HepG2 (cell line): Measurements from ENCODE around the gene PSMD1. TPM values are rescaled to one million over a fixed set of nuclear protein-coding genes. Genes with fewer than 3 reads are reported as not detected.

ENCODE experiments used
- AGO1 ChIP-seq: fragments of 200-400 bp; formaldehyde crosslinking; IDR thresholded peaks from 2 replicates; pipeline ENCODE4 v1.6.1; 2017; ENCODE audit warnings: mild to moderate bottlenecking, low read depth, low read length, moderate library complexity; ENCODE audit not compliant: poor library complexity, severe bottlenecking
- ARHGAP35 ChIP-seq: sonication (generic); formaldehyde crosslinking; IDR thresholded peaks from 2 replicates; pipeline ENCODE4 v1.9.0; 2022; ENCODE audit warnings: mild to moderate bottlenecking, inconsistent platforms, moderate library complexity, missing genetic modification reagents, borderline replicate concordance
- CENPBD1 ChIP-seq: sonication (generic); formaldehyde crosslinking; IDR thresholded peaks from 2 replicates; pipeline ENCODE4 v1.8.0; 2022; ENCODE audit warnings: missing genetic modification reagents, low read depth, mild to moderate bottlenecking, borderline replicate concordance
- GABPA ChIP-seq, 2 experiments: IDR thresholded peaks; 2 replicates each; pipeline ENCODE4 v1.6.1; 2011 to 2016; ENCODE audit warnings: low read depth in 2 of 2, low read length in 1 of 2, missing biosample characterization in 1 of 2, missing genetic modification characterization in 1 of 2
- HES4 ChIP-seq: sonication (generic); formaldehyde crosslinking; IDR thresholded peaks from 2 replicates; pipeline ENCODE4 v1.9.0; 2021; ENCODE audit warnings: mild to moderate bottlenecking, missing genetic modification reagents, borderline replicate concordance
- KLF16 ChIP-seq, 2 experiments: sonication (generic) in 1 of 2; formaldehyde crosslinking in 1 of 2; IDR thresholded peaks; 2 replicates each; pipeline versions ENCODE4 v1.6.1 to v1.8.0; 2016 to 2023; ENCODE audit warnings: missing genetic modification reagents in 2 of 2, missing compliant biosample characterization in 1 of 2
- NFYB ChIP-seq: sonication (generic); formaldehyde crosslinking; IDR thresholded peaks from 2 replicates; pipeline ENCODE4 v1.4.0; 2020; ENCODE audit warnings: missing genetic modification reagents
- NR0B2 ChIP-seq: sonication (generic); formaldehyde crosslinking; IDR thresholded peaks from 2 replicates; pipeline ENCODE4 v1.4.0; 2020; ENCODE audit warnings: mild to moderate bottlenecking, missing genetic modification reagents
- POLR2A ChIP-seq, 2 experiments: IDR thresholded peaks; 2 replicates each; pipeline ENCODE4 v1.6.1; 2011; ENCODE audit warnings: low read depth in 2 of 2, low read length in 2 of 2, mild to moderate bottlenecking in 1 of 2, moderate library complexity in 1 of 2; ENCODE audit not compliant: insufficient read depth in 1 of 2
- SALL1 ChIP-seq: sonication (generic); formaldehyde crosslinking; IDR thresholded peaks from 2 replicates; pipeline ENCODE4 v1.8.0; 2022; ENCODE audit warnings: mild to moderate bottlenecking, missing genetic modification reagents
- TAF1 ChIP-seq: sonication (generic); formaldehyde crosslinking; IDR thresholded peaks from 2 replicates; pipeline ENCODE4 v1.4.0; 2020; ENCODE audit warnings: missing genetic modification reagents
- TBX2 ChIP-seq: sonication (generic); formaldehyde crosslinking; IDR thresholded peaks from 2 replicates; pipeline ENCODE4 v1.5.0; 2020; ENCODE audit warnings: missing genetic modification reagents, mild to moderate bottlenecking, borderline replicate concordance
- ZFP91 ChIP-seq: sonication (generic); formaldehyde crosslinking; IDR thresholded peaks from 2 replicates; pipeline ENCODE4 v1.9.0; 2022; ENCODE audit warnings: missing genetic modification reagents, mild to moderate bottlenecking, borderline replicate concordance
- ZNF12 ChIP-seq: sonication (generic); formaldehyde crosslinking; IDR thresholded peaks from 2 replicates; pipeline ENCODE4 v1.5.0; 2020; ENCODE audit warnings: missing genetic modification reagents
- ZNF136 ChIP-seq: sonication (generic); formaldehyde crosslinking; IDR thresholded peaks from 2 replicates; pipeline ENCODE4 v1.8.1; 2022; ENCODE audit warnings: low read depth, mild to moderate bottlenecking, moderate library complexity, missing genetic modification reagents
- ZNF296 ChIP-seq: sonication (generic); formaldehyde crosslinking; conservative IDR thresholded peaks from 2 replicates; pipeline ENCODE4 v1.5.0; 2020; ENCODE audit warnings: mild to moderate bottlenecking, missing genetic modification reagents
- ZNF441 ChIP-seq: sonication (generic); formaldehyde crosslinking; IDR thresholded peaks from 2 replicates; pipeline ENCODE4 v1.7.0; 2021; ENCODE audit warnings: missing genetic modification reagents, borderline replicate concordance
- ZNF576 ChIP-seq: sonication (generic); formaldehyde crosslinking; IDR thresholded peaks from 2 replicates; pipeline ENCODE4 v1.4.0; 2020; ENCODE audit warnings: mild to moderate bottlenecking, missing genetic modification reagents
- ZNF598 ChIP-seq: sonication (generic); formaldehyde crosslinking; IDR thresholded peaks from 2 replicates; pipeline ENCODE4 v1.5.1; 2020; ENCODE audit warnings: mild to moderate bottlenecking, missing genetic modification reagents, borderline replicate concordance
- ZNF619 ChIP-seq: sonication (generic); formaldehyde crosslinking; IDR thresholded peaks from 2 replicates; pipeline ENCODE4 v1.4.0; 2020; ENCODE audit warnings: mild to moderate bottlenecking, missing genetic modification reagents
- polyA plus RNA-seq, 8 experiments: library from polyadenylated mRNA; depleted of rRNA in 3 of 8; stranded (reverse) in 7 of 8; unstranded in 1 of 8; fragments of >200 nt; fragmentation: Illumina TruSeq in 4 of 8; extraction: Trizol in 4 of 8; gene quantifications; 2 replicates each; pipeline versions ENCODE4 v1.2.1 to v1.2.3, GENCODE V29; 2011 to 2016; ENCODE audit warnings: low read depth in 4 of 8, missing spikeins in 1 of 8, mixed read lengths in 1 of 8; ENCODE audit not compliant: insufficient read depth in 1 of 8
- total RNA-seq, 5 experiments: library from RNA; depleted of rRNA; stranded (reverse); fragments of >200 nt; fragmentation: Illumina TruSeq; extraction: Trizol; gene quantifications; 2 replicates each; pipeline ENCODE4 v1.2.3, GENCODE V29; 2016; ENCODE audit warnings: low read depth in 1 of 5
- TF ChIP-seq, protein P1 (sequence below): sonication (generic); formaldehyde crosslinking; IDR thresholded peaks from 2 replicates; pipeline ENCODE4 v1.5.1; 2020; ENCODE audit warnings: mild to moderate bottlenecking, missing genetic modification reagents, moderate library complexity
- TF ChIP-seq, protein P2 (sequence below): IDR thresholded peaks from 2 replicates; pipeline ENCODE4 v1.6.1; 2016; ENCODE audit warnings: missing biosample characterization, missing genetic modification reagents, low read depth

PSMD1 gene
- total and polyA plus RNA-seq, 2 of the 13 experiments (the other 11 are each of a cell fraction or from before 2014, with no cell fraction given): 136 to 191 TPM

DNA sequence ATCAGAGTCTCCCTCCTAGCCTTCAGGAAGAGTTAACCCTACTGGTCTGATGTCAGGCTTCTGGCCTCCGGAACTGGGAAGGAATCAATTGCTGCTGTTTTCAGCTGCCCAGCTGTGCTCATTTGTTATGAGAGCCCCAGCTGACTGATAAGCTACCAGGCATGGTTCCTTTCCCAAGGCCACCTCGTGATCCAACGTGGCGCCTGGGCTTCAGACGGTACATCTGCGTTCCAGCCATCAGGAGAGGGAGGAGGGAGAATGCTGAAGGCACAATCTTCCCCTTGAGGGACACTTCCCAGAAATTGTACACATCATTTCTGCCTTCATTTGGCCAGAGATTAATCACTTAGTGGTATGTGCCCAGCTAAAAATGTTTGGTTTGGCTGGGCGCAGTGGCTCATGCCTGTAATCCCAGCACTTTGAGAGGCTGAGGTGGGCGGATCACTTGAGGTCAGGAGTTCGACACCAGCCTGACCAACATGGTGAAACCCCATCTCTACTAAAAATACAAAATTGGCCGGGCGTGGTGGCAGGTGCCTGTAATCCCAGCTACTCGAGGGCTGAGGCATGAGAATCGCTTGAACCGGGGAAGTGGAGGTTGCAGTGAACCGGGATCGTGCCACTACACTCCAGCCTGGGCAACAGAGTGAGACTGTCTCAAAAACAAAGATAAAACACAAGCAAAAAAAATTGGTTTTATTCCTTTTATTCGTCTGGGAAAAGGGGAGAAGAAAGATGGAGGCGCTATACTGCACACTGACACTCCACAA is 131.3 kb downstream of the PSMD1 start (continued):
- TF ChIP-seq, protein P1, sequence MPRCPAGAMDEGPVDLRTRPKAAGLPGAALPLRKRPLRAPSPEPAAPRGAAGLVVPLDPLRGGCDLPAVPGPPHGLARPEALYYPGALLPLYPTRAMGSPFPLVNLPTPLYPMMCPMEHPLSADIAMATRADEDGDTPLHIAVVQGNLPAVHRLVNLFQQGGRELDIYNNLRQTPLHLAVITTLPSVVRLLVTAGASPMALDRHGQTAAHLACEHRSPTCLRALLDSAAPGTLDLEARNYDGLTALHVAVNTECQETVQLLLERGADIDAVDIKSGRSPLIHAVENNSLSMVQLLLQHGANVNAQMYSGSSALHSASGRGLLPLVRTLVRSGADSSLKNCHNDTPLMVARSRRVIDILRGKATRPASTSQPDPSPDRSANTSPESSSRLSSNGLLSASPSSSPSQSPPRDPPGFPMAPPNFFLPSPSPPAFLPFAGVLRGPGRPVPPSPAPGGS: peak; percentile 76
- TF ChIP-seq ZNF619 (no peak), AGO1 (no peak), CENPBD1 (CRISPR knock-in tag) (no peak), ZNF441 (CRISPR knock-in tag) (0 out of 2 replicates have a peak, but pooled peaks have one; percentile 55), ZNF136 (CRISPR knock-in tag) (0 out of 2 replicates have a peak, but pooled peaks have one; percentile 45), GABPA (IDR thresholded peaks at IDR 0.05; ENCODE audit: low read depth, low read length) (no peak), GABPA (CRISPR knock-in tag; IDR thresholded peaks at IDR 0.05; ENCODE audit: low read depth) (peak; percentile 41), ZNF576 (CRISPR knock-in tag) (0 out of 2 replicates have a peak, but pooled peaks have one; percentile 28), TAF1 (CRISPR knock-in tag) (peak; percentile 42; the same call in 1 of the 2 replicates), ZNF598 (CRISPR knock-in tag) (0 out of 2 replicates have a peak, but pooled peaks have one; percentile 25), KLF16 (CRISPR knock-in tag; IDR thresholded peaks at IDR 0.05) (peak in 1 of 2 experiments; percentile 65; a peak in 2 of 4 replicates), HES4 (CRISPR knock-in tag) (no peak), ZNF12 (peak; percentile 22; the same call in 1 of the 2 replicates), NFYB (CRISPR knock-in tag) (0 out of 2 replicates have a peak, but pooled peaks have one; percentile 9), POLR2A (IDR thresholded peaks at IDR 0.05; ENCODE audit: insufficient read depth in 1 of 2, low read depth in 2 of 2, low read length in 2 of 2) (peak in 1 of 2 experiments; percentile 42; a peak in 1 of 4 replicates), ARHGAP35 (CRISPR knock-in tag) (peak; percentile 43; the same call in 1 of the 2 replicates), ZFP91 (CRISPR knock-in tag) (peak; percentile 64; the same call in 1 of the 2 replicates), NR0B2 (CRISPR knock-in tag) (0 out of 2 replicates have a peak, but pooled peaks have one; percentile 47), ZNF296 (CRISPR knock-in tag) (no peak), SALL1 (CRISPR knock-in tag) (peak; percentile 95), TBX2 (CRISPR knock-in tag) (peak; percentile 47; the same call in 1 of the 2 replicates)
- TF ChIP-seq, protein P2, sequence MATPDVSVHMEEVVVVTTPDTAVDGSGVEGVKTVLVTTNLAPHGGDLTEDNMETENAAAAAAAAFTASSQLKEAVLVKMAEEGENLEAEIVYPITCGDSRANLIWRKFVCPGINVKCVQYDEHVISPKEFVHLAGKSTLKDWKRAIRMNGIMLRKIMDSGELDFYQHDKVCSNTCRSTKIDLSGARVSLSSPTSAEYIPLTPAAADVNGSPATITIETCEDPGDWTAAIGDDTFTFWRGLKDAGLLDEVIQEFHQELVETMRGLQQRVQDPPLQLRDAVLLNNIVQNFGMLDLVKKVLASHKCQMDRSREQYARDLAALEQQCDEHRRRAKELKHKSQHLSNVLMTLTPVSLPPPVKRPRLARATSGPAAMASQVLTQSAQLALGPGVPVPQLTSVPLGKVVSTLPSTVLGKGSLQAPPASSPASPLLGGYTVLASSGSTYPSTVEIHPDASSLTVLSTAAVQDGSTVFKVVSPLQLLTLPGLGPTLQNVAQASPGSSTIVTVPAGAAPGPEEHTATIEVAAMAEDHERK (CRISPR knock-in tag): no peak
